Measurements from ENCODE around the gene NMNAT3. TPM values are rescaled to one million over a fixed set of nuclear protein-coding genes. Genes with fewer than 3 reads are reported as not detected.

The NMNAT3 gene
- total RNA-seq, 2 donors from 2014 or later: 6.4 to 9.5 TPM

GRCh38 chr3:139578783-139579182 lies 99.0 kb downstream of the NMNAT3 start:
- Mint-ChIP-seq H3K36me3 (ENCODE audit: insufficient read depth in 2 of 2) (no peaks in the 10 kb centered on the region), H3K9me3 (no peaks in the 10 kb centered on the region), H3K27ac (no peak overlapping the region), H3K27me3 (ENCODE audit: low read depth) (no peaks in the 10 kb centered on the region), H3K4me3 (no peak overlapping the region), H3K4me1 (ENCODE audit: low read depth) (no peaks in the 10 kb centered on the region)
- DNase-seq (no peak), ATAC-seq (replicated peaks in 1 of 2) (no peak)

GRCh38 chr3:139577909-139578308 lies 99.9 kb downstream of the NMNAT3 start:
- no peaks in the 10 kb centered on the region for H3K9me3 Mint-ChIP-seq
- H3K36me3 Mint-ChIP-seq (ENCODE audit: insufficient read depth in 2 of 2): no peaks in the 10 kb centered on the region
- H3K4me3 Mint-ChIP-seq: no peak overlapping the region
- ATAC-seq (replicated peaks in 1 of 2) (no peak), DNase-seq (no peak)
- H3K27ac Mint-ChIP-seq: no peak overlapping the region
- H3K27me3 Mint-ChIP-seq (ENCODE audit: low read depth): no peaks in the 10 kb centered on the region
- no peaks in the 10 kb centered on the region for H3K4me1 Mint-ChIP-seq (ENCODE audit: low read depth)

GRCh38 chr3:139577346-139577745 lies 100.4 kb downstream of the NMNAT3 start:
- Mint-ChIP-seq H3K4me1 (ENCODE audit: low read depth) (no peaks in the 10 kb centered on the region), H3K27me3 (ENCODE audit: low read depth) (no peaks in the 10 kb centered on the region), H3K4me3 (no peak overlapping the region), H3K9me3 (no peaks in the 10 kb centered on the region), H3K36me3 (ENCODE audit: insufficient read depth in 2 of 2) (no peaks in the 10 kb centered on the region), H3K27ac (no peak overlapping the region)
- DNase-seq: no peak
- no peak for ATAC-seq (replicated peaks in 1 of 2)

GRCh38 chr3:139574026-139574947 lies 103.5 kb downstream of the NMNAT3 start:
- no peak overlapping the region for H3K4me3 Mint-ChIP-seq
- no peaks in the 10 kb centered on the region for H3K27me3 Mint-ChIP-seq (ENCODE audit: low read depth)
- H3K27ac Mint-ChIP-seq: no peak overlapping the region
- H3K4me1 Mint-ChIP-seq (ENCODE audit: low read depth): no peaks in the 10 kb centered on the region
- no peak for ATAC-seq (replicated peaks in 1 of 2)
- H3K36me3 Mint-ChIP-seq (ENCODE audit: insufficient read depth in 2 of 2): peaks cover 0 to 8% of the 10 kb centered on the region in 2 donors
- peaks cover 3 to 5% of the 10 kb centered on the region in 2 donors for H3K9me3 Mint-ChIP-seq
- DNase-seq: no peak

- DNase-seq (no peak), ATAC-seq (replicated peaks in 1 of 2) (no peak)
- H3K4me3 Mint-ChIP-seq: no peak overlapping the region
- no peaks in the 10 kb centered on the region for H3K27me3 Mint-ChIP-seq (ENCODE audit: low read depth)
- peaks cover 2 to 10% of the 10 kb centered on the region in 2 donors for H3K36me3 Mint-ChIP-seq (ENCODE audit: insufficient read depth in 2 of 2)
- peaks cover 3 to 10% of the 10 kb centered on the region in 2 donors for H3K9me3 Mint-ChIP-seq
- H3K27ac Mint-ChIP-seq: no peak overlapping the region
- H3K4me1 Mint-ChIP-seq (ENCODE audit: low read depth): no peaks in the 10 kb centered on the region
Measured at GRCh38 chr3:139572847-139573672, 104.7 kb downstream of the NMNAT3 start.

- H3K9me3 Mint-ChIP-seq: peaks cover 3 to 10% of the 10 kb centered on the region in 2 donors
- no peak for ATAC-seq (replicated peaks in 1 of 2)
- no peaks in the 10 kb centered on the region for H3K4me1 Mint-ChIP-seq (ENCODE audit: low read depth)
- no peak overlapping the region for H3K27ac Mint-ChIP-seq
- no peaks in the 10 kb centered on the region for H3K27me3 Mint-ChIP-seq (ENCODE audit: low read depth)
- H3K4me3 Mint-ChIP-seq: no peak overlapping the region
- DNase-seq: no peak
- H3K36me3 Mint-ChIP-seq (ENCODE audit: insufficient read depth in 2 of 2): peaks cover 2 to 10% of the 10 kb centered on the region in 2 donors
Measured at GRCh38 chr3:139571711-139572110, 106.1 kb downstream of the NMNAT3 start.

GRCh38 chr3:139564294-139564861 lies 113.4 kb downstream of the NMNAT3 start:
- Mint-ChIP-seq H3K27me3 (ENCODE audit: low read depth) (no peaks in the 10 kb centered on the region), H3K36me3 (ENCODE audit: insufficient read depth in 2 of 2) (peaks cover 2% of the 10 kb centered on the region in 2 donors), H3K4me3 (no peak overlapping the region), H3K27ac (no peak overlapping the region), H3K4me1 (ENCODE audit: low read depth) (no peaks in the 10 kb centered on the region), H3K9me3 (peaks cover 0 to 5% of the 10 kb centered on the region in 2 donors)
- ATAC-seq (replicated peaks in 1 of 2) (no peak), DNase-seq (no peak)

GRCh38 chr3:139561959-139562676 lies 115.7 kb downstream of the NMNAT3 start:
- Mint-ChIP-seq H3K36me3 (ENCODE audit: insufficient read depth in 2 of 2) (no peaks in the 10 kb centered on the region), H3K27me3 (ENCODE audit: low read depth) (no peaks in the 10 kb centered on the region), H3K9me3 (no peaks in the 10 kb centered on the region), H3K4me3 (no peak overlapping the region), H3K27ac (no peak overlapping the region), H3K4me1 (ENCODE audit: low read depth) (no peaks in the 10 kb centered on the region)
- DNase-seq (no peak), ATAC-seq (replicated peaks in 1 of 2) (no peak)

- no peak for ATAC-seq (replicated peaks in 1 of 2)
- Mint-ChIP-seq H3K9me3 (no peaks in the 10 kb centered on the region), H3K4me1 (ENCODE audit: low read depth) (no peaks in the 10 kb centered on the region), H3K27me3 (ENCODE audit: low read depth) (no peaks in the 10 kb centered on the region), H3K36me3 (ENCODE audit: insufficient read depth in 2 of 2) (no peaks in the 10 kb centered on the region), H3K4me3 (no peak overlapping the region), H3K27ac (no peak overlapping the region)
- no peak for DNase-seq
Measured at GRCh38 chr3:139561255-139561817, 116.4 kb downstream of the NMNAT3 start.

- H3K27ac Mint-ChIP-seq: no peak overlapping the region
- no peak overlapping the region for H3K4me3 Mint-ChIP-seq
- DNase-seq (no peak), ATAC-seq (replicated peaks in 1 of 2) (no peak)
- H3K9me3 Mint-ChIP-seq: no peaks in the 10 kb centered on the region
- H3K36me3 Mint-ChIP-seq (ENCODE audit: insufficient read depth in 2 of 2): no peaks in the 10 kb centered on the region
- H3K27me3 Mint-ChIP-seq (ENCODE audit: low read depth): no peaks in the 10 kb centered on the region
- H3K4me1 Mint-ChIP-seq (ENCODE audit: low read depth): no peaks in the 10 kb centered on the region
Measured at GRCh38 chr3:139560411-139560810, 117.4 kb downstream of the NMNAT3 start.

GRCh38 chr3:139559541-139559940 lies 118.2 kb downstream of the NMNAT3 start:
- no peaks in the 10 kb centered on the region for H3K9me3 Mint-ChIP-seq
- H3K27me3 Mint-ChIP-seq (ENCODE audit: low read depth): no peaks in the 10 kb centered on the region
- no peak for ATAC-seq (replicated peaks in 1 of 2)
- no peak overlapping the region for H3K27ac Mint-ChIP-seq
- DNase-seq: no peak
- no peak overlapping the region for H3K4me3 Mint-ChIP-seq
- no peaks in the 10 kb centered on the region for H3K36me3 Mint-ChIP-seq (ENCODE audit: insufficient read depth in 2 of 2)
- H3K4me1 Mint-ChIP-seq (ENCODE audit: low read depth): no peaks in the 10 kb centered on the region
